GM10248 (cell line): Measurements from ENCODE around the gene C14orf132.

Experiments
- CTCF ChIA-PET: fragments of 300-600 bp; sonication (Branson Sonifier 250); formaldehyde crosslinking; extraction: SDS; loops from one replicate; lab custom pipeline; 2021; ENCODE audit warnings: antibody characterized with exemption; lab: Yijun Ruan, JAX
- POLR2A ChIA-PET: fragments of 350-650 bp; sonication (Branson Sonifier 250); formaldehyde crosslinking; extraction: SDS; loops from one replicate; lab custom pipeline; 2020; ENCODE audit warnings: antibody characterized with exemption; lab: Yijun Ruan, JAX
- DNase-seq: peaks from one replicate; pipeline ENCODE4 v3.0.0; 2012; ENCODE audit errors: extremely low spot score
- CTCF ChIP-seq: IDR thresholded peaks from 2 replicates; pipeline ENCODE4 v1.5.1; 2012; ENCODE audit warnings: mild to moderate bottlenecking, low read depth; ENCODE audit errors: extremely low read depth, missing control alignments, control extremely low read depth

C14orf132 gene

DNA sequence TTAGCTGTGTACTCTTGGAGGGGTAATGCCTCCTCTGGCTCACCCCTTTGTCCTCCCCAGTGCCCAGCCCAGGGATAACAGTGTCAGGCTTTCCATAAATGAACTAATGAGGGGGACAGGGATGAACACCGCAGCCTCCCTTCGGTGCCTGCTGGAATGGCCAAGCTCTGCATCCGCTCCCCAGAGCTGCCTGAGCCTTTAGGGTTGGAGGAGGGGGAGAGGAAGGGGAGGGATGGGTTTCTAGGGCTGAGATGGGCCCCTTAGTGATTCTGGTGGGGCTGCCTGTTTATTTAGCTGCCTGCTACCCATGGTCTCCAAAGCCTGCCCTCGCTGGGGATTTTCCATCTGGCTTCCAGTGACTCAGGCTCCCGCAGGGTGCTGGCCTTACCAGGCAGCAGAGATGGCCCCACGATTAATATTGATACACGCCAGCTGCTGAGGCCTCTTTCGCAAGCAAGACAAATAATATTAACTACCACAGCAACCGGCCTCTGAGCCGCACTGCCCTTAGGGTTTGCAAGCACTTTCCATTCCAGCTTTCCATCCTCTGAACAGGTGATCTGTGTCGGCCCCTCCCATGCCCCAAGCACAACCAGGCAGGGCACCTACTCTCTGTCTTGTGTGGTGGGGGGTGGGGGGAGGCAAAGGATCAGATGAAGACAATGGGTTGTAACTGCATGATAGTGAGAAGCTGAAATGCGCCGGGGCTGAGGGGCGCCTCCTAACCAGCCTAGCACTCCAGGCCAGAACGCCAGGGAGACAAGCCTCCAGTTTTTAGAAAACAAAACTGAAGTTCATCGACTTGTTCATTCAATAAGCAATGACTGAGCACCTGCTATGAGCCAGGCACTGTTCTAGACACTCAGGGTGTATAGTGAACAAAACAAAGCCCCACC lies 56.7 kb downstream of the C14orf132 start:
- CTCF ChIA-PET: interaction anchor here (1.2 to 1.5 kb wide), 2 partner anchors 180 to 183 kb away, joined by 3 to 4 read pairs; no protein-coding TSS in a partner anchor
- no peak for DNase-seq
- TF ChIP-seq CTCF: no peak

DNA sequence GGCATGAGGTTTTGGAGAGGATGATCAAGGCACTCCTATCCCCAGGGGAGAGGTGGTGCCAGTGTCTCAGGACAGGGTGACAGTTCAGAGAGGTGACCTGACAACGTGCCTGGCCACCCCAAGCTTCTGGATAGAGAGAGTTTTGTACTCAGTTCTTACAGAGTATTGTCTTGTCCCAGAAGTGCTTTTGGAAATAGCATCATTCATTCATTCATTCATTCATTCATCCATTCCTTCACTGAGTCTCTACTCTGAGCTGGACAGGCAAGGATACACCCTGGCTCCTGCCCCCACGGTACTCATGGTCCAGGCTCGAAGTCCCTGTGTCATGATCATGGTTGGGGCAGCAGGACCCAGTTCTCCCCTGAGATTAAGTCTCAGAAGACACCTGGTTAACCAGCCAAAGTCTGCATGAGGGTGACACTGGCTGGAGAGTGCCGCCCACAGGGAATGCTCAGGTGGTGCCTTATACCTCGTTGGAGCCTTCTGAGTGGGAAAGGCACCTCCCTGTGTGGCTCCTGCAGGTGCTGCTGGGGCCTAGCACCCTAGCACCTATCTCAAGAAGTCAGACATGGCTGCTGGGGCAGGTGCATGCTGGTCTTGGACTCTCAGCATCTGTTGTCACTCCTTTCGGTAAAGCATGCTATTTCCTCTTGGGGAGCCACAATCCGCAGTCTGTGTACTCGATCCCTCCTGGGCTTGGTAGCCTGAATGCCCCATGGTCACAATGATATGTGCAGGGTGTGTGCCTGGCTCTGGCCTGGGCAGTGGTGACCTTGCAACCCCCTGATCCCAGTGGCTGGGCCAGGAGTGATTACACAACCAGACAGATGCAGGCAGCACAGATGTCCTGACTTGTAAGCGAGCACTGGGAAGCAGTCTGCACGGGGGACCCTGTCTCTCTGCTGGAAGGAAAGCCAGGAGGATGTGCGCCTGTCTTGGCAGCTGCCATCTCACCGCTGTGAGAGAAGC lies 57.8 kb downstream of the C14orf132 start:
- TF ChIP-seq CTCF: no peak
- ChIA-PET CTCF (interaction anchor here (1.1 to 2.6 kb wide), 5 partner anchors 14 to 177 kb away, joined by 3 to 41 read pairs (median 4); no protein-coding TSS in a partner anchor), POLR2A (no interaction called here)
- DNase-seq: no peak

More for the DNA sequence above, 56.7 kb downstream of the C14orf132 start:
- POLR2A ChIA-PET: no interaction called here

DNA sequence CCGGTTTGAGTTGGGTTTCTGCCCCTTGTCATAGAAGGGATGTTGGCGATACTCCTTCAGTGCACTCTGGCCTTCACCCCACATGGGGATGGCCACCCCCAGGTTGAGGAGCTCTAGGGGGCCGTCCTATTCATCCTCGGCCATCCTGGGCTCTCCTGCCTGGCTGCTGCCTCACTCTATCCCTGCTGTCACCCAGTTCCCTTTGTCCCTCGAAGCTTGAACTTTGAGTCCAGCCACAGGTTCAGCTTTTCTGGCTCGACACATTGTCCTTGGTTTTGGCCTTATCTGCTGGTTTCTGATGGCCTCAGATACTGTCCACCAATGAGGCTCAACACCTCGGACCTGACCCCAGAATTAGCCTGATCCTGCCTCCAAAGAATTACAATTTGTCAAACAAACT lies 58.6 kb downstream of the C14orf132 start:
- ChIA-PET CTCF (interaction anchor here (0.8 to 2.6 kb wide), 9 partner anchors 11 to 538 kb away, joined by 3 to 41 read pairs (median 4); no protein-coding TSS in a partner anchor), POLR2A (no interaction called here)
- DNase-seq: no peak
- TF ChIP-seq CTCF: no peak

- POLR2A ChIA-PET: no interaction called here
- peak; percentile 52 for TF ChIP-seq CTCF
- no peak for DNase-seq
- CTCF ChIA-PET: interaction anchor here (0.7 to 2.6 kb wide), 21 partner anchors 9 to 541 kb away, joined by 3 to 41 read pairs (median 4); no protein-coding TSS in a partner anchor
Measured at GRCh38 chr14:96098309-96098998, 59.3 kb downstream of the C14orf132 start.

GRCh38 chr14:96098999-96099335 lies 59.8 kb downstream of the C14orf132 start:
- no peak for DNase-seq
- ChIA-PET CTCF (interaction anchor here (0.7 to 2.6 kb wide), 18 partner anchors 9 to 542 kb away, joined by 3 to 41 read pairs (median 4); no protein-coding TSS in a partner anchor), POLR2A (no interaction called here)
- TF ChIP-seq CTCF: no peak
